ENCODE data around the gene CERCAM.

CERCAM gene

DNA sequence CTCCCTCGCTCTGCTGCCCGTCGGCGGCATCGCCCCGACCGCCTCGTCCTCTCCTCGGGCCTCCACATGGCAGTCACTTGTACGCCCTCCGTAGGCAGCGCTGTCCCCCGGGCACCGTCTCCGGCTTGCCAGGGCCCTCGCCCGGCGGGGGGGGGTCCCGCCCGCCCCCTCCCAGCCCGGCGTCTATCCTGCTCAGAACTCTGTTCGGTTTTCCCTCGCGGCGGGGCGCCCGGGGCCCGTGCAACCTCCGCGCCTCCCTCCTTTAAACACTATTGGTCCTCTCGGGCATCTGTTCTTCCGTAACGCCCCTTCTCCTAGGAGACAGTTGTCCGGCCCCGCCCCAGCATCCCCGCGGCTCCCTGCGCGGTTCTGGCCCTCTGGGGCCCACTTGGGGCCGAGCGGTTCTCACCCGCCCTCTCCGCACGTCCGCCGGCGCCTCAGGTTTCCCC lies 36.0 kb downstream of the CERCAM start:
- TF ChIP-seq, protein P1, sequence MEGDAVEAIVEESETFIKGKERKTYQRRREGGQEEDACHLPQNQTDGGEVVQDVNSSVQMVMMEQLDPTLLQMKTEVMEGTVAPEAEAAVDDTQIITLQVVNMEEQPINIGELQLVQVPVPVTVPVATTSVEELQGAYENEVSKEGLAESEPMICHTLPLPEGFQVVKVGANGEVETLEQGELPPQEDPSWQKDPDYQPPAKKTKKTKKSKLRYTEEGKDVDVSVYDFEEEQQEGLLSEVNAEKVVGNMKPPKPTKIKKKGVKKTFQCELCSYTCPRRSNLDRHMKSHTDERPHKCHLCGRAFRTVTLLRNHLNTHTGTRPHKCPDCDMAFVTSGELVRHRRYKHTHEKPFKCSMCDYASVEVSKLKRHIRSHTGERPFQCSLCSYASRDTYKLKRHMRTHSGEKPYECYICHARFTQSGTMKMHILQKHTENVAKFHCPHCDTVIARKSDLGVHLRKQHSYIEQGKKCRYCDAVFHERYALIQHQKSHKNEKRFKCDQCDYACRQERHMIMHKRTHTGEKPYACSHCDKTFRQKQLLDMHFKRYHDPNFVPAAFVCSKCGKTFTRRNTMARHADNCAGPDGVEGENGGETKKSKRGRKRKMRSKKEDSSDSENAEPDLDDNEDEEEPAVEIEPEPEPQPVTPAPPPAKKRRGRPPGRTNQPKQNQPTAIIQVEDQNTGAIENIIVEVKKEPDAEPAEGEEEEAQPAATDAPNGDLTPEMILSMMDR (conservative IDR thresholded peaks at IDR 0.05) = no peak
- H3K27ac ChIP-seq = peak overlapping the region; percentile 81

DNA sequence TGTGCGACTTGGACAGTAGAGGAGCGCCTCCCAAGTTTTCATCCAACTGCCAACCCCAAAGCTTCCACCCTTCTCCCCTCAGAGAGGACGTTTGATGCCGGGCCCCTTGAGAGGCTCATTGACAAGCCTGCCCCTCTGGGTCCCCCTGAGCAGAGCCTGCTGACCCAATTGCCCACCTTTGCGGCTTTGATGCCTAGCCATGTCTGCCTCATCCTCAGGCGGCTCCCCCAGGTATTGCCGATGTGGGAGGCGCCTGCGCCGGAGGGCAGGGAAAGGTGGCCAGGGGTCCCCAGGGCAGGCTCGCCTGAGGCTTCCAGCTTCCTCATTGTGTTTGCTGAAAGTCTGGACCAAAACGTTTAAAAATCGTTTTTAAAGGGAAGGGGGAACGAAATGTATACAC lies 36.5 kb downstream of the CERCAM start:
- H3K27ac ChIP-seq = peak overlapping the region; percentile 81; the same call in 1 of the 2 replicates
- TF ChIP-seq, protein P1 (conservative IDR thresholded peaks at IDR 0.05) = no peak

DNA sequence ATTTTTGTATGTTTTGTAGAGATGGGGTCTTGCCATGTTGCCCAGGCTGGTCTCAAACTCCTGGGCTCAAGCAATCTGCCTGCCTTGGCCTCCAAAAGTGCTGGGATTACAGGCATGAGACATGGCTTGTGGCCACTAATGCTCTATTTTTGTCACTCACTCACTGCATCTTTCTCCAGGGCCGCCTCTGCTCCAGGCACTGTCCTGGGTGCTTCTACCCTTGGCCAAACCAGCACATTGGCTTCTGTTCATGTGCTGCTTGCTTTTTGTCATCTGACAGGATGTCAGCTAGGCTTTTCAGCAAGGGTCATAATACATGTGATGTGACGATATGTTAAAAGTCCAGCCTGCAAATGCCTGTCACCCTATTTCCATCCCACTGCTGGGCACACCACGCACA lies 38.4 kb downstream of the CERCAM start:
- H3K27ac ChIP-seq = no peak overlapping the region
- TF ChIP-seq, protein P1 (conservative IDR thresholded peaks at IDR 0.05) = no peak

DNA sequence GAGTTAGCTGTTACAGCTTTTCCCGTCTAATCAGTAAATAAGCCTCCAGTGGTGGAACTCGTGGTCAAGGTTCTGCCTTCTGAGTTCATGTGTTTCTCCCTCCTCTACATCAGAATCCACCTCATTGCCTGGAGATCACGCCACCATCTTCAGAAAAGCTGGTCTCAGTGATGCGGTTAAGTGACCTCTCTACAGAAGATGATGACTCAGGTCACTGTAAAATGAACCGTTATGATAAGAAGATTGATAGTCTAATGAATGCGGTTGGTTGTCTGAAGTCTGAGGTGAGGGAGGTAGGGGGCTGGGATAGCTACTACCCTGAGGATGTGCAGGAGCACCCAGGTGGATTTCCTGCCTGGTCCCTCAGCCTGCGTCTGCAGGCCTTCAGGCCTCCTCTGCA lies 48.4 kb downstream of the CERCAM start:
- H3K27ac ChIP-seq = no peak overlapping the region
- TF ChIP-seq, protein P1 (conservative IDR thresholded peaks at IDR 0.05) = no peak

DNA sequence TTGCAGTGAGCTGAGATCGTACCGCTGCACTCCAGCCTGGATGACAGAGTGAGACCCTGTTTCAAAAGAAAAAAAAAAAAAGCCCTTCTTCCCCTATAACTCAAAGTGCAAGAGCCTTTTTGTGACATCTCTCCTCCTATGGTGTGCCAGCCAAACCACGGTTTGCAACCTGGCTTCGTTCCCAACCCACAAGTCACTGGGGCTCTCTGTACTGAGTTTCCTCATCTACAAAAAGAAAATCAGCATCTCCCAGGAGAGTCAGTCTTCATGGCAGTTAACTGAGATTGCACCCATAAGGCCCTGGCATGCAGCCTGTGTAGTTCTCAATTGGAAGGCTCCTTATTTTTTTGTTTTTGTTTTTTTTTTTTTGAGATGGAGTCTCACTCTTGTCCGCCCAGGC lies 49.9 kb downstream of the CERCAM start:
- TF ChIP-seq, protein P1 (conservative IDR thresholded peaks at IDR 0.05) = no peak
- H3K27ac ChIP-seq = no peak overlapping the region

DNA sequence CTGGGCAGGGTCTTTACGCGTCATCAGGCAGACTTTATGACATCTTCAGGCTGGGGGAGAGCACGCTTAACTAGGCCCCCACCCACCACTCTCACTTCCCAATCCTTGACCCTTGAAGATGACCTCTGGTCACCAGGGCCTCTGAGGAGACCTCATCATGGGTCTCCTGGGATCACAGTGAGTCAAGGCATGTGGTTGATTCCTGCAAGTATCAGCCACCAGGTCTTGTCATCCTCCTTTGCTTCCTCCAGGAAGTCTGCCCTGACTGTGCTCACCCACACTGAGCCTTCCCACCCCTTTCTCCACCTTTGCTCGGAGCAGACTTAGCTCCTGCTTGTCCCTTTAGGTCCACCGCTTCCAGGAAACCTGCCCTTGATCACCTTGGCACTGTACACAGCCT lies 52.4 kb downstream of the CERCAM start:
- H3K27ac ChIP-seq = no peak overlapping the region
- TF ChIP-seq, protein P1 (conservative IDR thresholded peaks at IDR 0.05) = no peak

DNA sequence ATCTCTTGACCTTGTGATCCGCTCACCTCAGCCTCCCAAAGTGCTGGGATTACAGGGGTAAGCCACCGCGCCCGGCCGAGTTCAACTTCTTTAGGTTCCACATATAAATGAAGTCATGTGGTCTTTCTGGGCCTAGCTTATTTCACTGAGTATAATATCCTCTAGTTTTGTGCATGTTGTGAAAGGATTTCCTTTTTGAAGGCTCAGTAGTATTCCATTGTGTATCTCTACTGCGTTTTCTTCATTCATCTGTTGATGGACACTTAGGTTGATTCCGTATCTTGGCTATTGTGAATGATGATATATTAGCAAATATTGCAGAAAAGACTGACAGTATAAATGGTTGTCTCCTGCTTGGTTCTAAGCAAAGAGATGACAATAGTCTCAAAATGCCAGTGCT lies 55.2 kb downstream of the CERCAM start:
- TF ChIP-seq, protein P1 (conservative IDR thresholded peaks at IDR 0.05) = no peak

More for the DNA sequence above, 55.2 kb downstream of the CERCAM start:
- no peak overlapping the region for H3K27ac ChIP-seq
